ENCODE data around the gene SERP1.
"Not testable (repeated sequence)": the region's sequence is repeated elsewhere in the genome, so short reads cannot be mapped to it uniquely, and the experiment has no call there.

The SERP1 gene

DNA sequence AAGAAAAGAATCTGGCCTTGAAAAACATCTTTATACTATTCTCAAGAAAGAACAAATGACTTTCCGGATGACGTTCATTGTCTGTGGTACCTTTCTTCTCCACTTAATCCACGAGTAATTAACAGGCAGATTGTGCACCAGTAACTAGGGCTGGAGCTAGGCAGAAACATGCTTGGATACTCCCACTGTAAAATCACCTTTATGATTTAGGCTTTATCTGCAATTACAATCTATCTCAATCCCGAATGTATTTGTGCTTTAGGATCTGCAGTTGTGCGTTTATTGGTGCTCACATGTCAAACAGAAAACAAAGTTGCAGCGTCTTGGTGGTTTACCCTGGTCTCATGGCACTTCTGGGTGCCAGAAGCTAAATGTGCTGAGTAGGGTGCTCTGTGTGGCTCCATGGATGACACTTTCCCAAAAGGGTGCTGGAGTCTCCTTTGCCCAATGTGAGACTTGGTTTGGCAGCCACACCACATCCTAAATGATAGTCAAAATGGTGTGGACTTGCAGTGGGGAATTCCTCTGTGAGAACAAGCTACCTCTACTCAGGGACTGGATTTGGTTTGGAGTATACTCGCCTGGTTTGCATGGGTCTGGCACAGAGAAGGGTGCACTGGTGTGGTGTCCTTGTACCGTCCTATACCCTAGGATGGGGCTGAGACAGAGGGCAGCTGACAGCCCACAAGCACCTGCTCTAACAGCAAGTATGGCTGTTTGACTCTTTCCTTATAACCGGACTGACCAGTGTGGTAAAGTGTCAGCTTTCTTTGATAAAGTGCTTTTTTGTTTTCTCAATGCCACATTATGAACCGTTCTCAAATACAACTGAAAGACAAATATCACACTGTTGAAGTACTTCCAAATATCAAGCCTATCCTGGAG, 7.7 kb downstream of the SERP1 start:
- no peak for DNase-seq

DNA sequence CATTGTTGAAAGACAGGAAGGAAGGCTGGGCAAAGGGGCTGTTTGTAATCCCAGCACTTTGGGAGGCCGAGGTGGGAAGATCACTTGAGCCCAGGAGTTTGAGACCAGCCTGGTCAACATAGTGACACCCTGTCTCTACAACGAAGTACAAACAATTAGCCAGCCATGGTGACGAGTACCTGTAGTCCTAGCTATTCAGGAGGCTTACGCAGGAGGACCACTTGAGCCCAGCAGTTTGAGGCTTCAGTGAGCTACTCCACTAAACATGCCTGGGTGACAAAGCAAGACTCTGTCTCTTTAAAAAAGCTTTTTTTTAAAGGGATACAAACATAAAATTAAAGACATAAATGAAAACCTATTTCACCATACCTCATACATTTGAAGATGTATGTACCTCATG, 11.1 kb downstream of the SERP1 start:
- DNase-seq, result no peak

DNA sequence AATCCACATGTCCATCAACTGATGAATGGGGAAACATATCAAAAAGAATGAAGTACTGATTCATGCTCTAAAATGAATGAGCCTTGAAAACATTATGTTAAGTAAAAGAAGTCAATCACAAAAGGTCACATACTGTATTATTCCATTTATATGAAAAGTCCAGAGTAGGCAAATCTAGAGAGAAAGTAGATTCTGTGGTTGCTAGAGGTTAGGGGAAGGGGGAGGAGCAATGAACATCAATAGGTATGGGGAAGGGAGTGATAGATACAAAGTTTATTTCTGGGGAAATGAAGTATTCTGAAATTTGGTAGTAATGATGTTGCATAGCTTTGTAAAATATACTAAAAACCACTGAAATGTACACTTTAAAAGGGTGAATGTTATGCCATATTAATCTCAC, 14.5 kb downstream of the SERP1 start:
- no peak for DNase-seq

DNA sequence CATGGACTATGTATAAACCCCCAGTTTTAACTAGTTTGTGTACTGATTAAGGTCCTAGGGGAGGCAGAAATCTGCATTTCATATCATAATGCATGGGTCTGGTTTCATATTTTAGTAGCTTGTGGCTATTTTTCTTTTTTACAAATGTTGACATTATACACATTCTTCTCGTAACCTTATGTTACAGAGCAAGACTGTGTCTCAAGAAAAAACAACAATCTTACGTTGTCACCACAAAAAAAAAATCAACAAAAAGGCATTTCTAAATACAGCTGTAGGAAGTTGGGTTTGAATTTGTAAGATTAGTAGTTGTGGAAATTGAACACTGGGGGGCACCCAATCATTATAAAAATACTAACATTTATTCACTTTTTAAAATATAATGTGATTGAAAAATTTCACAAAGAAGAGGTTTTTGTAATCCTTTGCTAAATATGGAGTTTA, 17.9 kb downstream of the SERP1 start:
- no peak for DNase-seq

DNA sequence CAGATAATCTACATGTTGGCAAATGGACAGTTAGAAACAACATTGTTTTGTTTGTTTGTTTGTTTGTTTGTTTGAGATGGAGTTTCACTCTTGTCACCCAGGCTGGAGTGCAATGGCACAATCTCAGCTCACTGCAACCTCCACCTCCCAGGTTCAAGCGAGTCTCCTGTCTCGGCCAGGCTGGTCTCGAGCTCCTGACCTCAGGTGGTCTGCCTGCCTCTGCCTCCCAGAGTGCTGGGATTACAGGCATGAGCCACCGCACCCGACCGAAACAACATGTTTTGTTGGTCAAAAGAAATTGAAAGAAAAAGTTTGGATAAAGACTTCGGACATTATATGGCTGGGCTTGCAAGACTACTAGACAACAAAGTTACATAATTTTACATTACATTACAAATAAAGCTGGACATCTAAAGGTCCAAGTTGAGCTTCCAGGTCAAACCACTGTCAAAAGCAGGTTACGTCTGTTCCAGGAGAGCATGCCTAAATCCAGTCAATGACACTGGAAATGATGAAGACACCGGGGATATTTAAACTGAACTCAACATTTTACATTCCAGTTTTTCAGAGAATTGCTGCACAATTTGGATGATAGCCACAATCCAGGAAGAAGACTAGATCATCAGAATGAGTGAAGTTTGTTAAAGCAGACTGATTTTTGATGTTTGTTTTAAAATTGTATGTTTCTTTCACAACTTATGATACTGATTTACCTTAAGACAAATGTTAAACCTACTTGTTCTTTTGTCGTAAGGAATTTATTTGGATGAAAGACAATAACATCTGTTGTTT, 18.6 kb downstream of the SERP1 start:
- DNase-seq, result no peak

DNA sequence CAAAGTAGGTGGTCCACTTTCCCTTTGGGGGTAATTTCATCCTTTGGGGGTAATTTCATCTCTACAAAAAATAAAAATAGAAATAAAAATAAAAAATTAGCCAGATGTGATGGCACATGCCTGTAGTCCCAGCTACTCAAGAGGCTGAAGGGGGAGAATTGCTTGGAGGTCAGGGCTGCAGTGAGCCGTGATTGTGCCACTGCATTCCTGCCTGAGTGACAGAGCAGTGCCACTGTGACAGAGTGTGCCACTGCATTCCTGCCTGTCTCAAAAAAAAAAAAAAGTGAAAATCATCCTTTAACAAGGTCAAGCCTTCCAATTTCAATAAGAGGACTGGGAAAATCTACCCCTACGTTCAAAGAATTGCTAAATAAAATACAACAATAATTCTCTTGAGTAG, 22.8 kb downstream of the SERP1 start:
- no peak for DNase-seq

DNA sequence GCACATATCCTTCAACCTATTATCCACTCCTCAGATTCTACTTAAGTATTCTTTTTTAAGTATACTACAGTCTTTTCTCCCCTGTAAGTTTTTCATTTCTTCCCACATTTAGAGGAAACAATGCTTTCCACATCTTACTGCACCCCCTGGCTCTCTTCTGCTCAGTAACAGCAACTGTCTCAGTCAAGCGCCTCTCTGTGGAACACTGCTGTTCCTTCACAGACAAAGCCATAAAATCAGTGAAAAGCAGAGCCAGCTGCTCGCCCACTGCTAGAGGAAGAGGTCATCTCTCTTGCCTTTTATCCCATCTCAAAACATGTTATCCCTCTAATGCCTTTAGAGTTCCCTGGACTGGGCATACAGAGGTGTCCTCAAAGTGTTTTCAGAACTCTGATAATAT, 24.8 kb downstream of the SERP1 start:
- DNase-seq, result no peak

DNA sequence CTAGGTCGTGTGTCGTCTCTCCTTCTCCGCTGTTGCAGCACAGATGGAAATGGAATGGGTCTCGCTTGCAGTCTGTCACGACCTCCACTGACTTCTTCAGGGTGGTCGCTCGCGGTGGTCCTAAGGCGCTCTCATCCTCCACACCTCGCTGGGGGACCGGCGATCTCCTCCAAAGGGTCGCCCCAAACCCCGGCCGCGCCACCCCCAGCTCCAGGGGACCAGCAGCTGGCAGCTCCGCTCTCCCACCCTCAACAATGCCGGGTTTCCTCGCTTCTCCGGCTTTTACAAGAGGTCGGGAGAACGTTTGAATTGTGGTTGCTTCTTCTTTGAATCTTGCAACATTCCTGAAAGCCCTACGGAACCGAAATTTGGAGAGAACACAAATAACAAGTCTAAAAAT, 25.9 kb downstream of the SERP1 start:
- DNase-seq, result no peak

DNA sequence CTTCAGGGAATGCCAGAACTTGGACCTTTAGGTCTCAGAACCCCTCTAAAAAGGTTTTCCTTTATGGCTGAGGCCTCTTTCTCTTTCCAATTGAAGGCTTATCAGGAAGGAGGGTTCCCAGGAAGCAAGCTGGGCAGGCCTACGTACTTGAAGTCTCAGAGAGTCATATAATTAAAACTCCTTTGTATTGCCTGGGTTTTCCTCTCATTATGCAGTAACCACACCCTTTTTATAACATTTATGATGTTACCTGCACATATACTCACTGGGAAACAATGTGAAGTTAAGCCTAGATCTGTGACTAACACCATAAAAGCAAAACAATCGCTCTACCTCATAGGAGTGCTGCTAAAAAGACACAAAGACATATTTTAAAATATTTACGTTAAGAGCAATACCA, 27.3 kb downstream of the SERP1 start:
- no peak for DNase-seq

DNA sequence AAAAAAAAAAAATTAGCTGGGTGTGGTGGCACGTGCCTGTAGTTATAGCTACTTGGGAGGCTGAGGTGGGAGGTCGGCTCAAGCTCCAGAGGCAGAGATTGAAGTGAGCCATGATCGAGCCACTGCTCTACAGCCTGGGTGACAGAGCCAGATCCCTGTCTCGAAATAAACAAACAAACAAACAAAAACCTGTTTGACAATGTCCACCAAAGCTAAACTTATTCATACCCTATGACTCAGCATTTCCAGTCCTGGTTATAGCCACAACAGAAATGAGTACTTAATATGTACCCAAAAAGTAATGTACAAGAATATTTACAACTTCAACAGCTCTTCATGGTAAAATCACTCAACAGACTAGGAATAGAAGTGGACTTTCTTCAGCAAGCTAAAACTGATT, 31.1 kb downstream of the SERP1 start:
- DNase-seq, result no peak

DNA sequence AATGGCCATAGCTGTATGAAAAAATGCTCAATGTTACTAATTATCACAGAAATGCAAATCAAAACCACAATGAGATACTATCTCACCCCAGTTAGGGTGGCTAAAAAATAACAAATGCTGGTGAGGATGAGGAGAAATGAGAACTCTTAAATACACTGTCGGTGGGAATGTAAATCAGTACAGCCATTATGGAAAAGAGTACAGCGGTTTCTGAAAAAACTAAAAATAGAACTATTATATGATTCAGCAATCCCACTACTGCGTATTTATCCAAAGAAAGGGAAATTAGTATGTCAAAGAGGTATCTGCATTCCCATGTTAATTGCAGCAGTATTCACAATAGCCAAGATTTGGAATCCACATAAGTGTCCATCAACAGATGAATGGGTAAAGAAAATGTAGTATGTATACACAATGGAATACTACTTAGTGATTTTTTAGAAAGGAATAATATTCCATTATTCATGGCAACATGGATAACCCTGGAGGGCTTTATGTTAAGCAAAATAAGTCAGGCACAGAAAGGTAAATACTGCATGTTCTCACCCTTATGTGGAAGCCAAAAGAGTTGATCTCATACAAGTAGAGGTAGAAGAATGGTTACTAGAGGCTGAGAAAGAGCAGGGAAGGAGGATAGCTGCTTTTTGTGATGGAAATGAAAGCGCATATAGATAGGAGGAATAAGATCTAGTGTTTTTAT, 35.0 kb downstream of the SERP1 start:
- no peak for DNase-seq

DNA sequence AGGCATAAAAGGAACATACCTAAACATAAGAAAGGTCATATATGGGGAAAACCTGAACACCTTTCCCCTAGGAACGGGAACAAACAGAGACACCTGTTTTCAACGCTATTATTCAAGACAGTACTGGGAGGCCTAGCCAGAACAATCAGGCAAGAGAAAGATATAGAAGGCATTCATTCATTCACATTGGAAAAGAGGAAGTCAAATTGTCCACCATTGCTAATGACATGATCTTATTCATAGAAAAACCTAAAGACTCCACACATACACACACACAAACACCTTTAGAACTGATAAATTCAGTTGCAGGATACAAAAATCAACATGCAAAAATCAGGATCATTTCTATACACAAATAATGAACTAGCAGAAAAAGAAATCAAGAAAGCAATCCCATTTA, 36.5 kb downstream of the SERP1 start:
- DNase-seq, result no peak

DNA sequence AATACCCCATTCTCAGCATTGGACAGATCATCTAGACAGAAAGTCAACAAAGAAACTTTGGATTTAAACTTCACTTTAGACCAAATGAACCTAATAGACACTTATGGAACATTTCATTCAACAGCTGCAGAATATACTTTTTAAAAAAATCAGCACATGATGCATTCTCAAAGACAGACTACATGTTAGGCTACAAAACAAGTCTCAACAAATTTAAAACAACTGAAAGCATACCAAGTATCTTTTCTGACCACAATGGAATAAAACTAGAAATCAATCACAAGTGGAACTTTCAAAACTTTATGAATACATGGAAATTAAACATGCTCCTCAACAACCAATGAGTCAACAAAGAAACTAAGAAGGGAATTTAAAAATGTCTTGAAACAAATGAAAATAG, 37.9 kb downstream of the SERP1 start:
- DNase-seq, result no peak

DNA sequence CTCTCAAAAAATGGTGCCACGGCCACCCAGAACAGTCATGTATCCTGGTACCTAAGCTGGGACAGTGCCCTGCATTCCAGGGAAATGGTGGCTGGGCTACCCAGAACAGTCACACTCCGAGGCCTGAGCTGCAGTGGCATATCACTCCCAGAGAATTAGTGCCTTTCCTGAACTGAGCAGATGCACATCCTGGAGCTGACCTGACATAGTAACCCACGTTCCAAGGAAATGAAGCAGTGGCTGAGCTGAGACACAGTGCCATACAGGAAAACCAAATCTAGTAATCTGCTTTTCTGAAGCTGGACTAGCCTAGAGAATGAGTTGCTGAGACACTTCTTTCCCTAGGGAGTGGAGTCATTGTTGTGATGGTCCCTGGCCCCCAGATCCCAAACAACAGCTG, 41.8 kb downstream of the SERP1 start:
- no peak for DNase-seq

DNA sequence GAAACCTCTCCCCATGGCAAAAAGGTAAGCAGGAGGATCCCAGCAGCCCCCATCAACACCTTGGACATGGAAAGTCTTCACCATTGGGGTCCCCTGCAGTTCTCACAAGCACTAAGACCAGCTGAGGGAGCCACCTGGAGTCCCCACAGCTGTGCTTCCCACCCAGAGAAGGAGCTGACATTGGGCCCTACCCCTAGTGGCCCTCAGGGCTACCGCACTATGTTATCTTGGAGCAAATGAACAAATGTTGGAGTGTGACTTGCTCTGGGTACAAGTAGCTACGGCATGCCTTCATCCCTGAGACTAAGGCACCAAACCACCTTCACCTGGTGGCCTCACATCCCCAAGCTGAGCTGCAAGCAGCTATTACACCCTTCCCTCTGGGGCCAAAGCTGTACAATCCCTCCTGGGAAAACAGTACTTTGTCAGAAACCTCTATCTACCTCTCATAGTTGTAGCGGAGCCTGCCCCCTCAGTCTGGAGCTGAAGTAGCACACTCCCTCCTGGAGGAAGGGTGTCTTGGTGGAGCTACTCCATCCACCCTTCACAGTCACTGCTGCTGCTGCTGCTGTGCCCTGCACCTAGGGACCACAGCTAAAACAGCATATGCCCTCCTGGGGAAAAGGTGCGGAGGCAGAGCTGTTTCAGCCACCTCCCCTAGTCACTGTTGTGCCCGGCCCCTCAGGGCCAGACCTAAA, 42.7 kb downstream of the SERP1 start:
- DNase-seq, result no peak

DNA sequence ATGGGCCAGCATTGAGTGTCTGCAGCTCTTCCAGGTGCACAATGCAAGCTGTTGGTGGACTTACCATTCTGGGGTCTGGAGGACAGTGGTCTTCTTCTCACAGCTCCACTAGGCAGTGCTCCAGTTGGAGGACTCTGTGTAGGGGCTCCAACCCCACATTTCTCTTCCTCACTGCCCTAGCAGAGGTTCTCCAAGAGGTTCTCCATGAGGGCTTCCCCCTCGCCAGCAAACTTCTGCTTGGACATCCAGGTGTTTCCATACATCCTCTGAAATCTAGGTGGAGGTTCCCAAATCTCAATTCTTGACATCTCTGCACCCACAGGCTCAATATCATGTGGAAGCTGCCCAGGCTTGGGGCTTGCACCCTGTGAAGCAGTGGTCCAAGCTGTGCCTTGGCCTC, 45.3 kb downstream of the SERP1 start:
- DNase-seq, result not testable (repeated sequence)

DNA sequence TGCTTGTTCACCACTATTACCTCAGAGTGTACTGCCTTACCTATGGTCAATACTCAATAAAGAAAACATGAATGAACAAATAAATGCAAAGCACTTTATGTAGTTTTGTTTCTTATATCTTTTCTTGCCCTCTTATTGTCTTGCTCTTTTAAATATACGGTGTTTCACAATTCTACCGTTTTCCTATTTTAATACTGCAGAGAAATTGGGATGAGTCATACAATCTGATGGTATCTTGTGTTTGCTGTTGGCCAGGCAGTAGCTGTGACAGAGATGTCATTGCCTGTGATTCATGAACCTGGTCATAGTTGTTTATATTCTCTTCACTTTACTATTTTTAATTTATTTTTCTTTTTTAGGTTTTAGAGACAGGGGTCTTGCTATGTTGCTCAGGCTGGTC, 48.3 kb downstream of the SERP1 start:
- no peak for DNase-seq

DNA sequence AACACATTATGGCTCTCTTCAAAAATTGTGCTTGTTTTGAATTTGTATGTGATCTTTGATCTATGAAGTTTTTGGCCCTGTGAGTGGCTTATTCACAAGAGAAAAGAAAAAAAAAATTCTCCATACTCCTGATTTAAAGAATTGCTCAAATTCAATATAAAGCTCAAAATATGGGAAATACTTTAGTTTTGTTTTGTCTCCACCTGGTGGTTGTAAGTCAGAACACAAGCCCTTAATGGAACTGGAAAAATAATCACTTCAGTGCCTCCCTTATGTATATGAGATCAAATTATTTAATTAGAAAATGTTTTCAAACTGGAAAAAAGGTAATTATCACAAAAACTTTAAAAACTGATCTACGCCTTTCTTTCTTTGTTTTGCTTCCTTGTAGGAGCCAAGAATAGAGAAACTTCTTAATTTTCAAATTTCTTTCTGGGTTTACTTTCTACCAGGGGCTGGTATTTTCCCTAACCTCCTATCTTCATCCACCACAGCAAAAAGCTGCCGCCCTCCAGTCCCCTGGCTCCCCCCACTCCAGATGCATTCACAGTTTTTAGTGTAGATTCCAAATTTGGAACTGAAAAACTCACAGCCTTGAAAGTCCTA, 50.6 kb downstream of the SERP1 start:
- peak; percentile 48 for DNase-seq

DNA sequence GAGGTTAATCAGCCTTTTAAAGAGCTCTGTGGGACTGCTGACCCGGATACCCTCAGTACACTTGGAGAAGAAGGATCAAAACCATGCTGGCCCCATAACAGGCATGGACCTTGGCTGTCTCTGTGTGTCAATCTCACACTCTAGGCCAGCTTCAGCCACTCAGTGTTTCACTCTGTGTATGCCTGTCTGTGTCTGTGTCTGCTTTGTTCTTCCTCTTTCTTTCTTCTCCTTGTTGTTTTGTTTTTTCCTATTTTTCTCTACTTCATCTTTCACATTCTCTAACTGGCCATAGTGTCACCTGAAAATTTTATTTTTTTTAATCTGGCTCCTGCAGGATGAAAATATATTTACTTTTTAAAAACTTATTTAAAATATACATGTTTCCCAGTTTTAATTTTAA, 51.1 kb downstream of the SERP1 start:
- peak; percentile 28 for DNase-seq

DNA sequence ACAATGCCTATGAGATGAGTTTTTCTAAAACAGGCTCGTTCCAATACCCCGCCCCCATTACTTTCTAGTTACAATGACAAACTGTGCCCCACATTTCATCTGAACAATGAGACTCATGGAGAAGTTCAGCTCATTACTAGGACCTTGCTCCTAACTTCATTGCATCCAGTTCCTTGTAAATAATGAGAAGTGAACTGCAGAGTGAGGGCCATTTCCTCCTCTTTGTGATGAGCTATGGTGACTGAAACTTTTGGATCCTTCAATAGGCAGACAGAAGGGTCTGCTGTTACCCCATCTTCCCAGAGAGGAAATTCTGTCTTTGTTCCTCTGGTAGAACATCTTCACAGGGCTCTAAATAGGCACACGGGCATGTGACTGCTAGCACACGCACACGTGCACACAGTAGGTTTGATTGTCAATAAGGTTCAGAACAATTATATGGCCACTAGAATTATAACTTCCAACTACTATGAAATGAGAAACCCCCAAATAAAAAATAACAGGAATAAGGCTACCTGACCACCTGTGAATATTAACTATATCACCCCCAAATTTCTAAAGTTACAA, 51.8 kb downstream of the SERP1 start:
- peak; percentile 4 for DNase-seq
